A172 (cell line): ENCODE measurements around the gene AP5Z1. TPM values are rescaled to one million over a fixed set of nuclear protein-coding genes. Genes with fewer than 3 reads are reported as not detected.
A peak's percentile ranks its signal among the peaks of the same experiment; 100 is the strongest.

ENCODE experiments used
- DNase-seq: peaks from one replicate; pipeline ENCODE4 v3.0.0-alpha.2; 2015; ENCODE audit warnings: low spot score
- total RNA-seq: library from RNA; depleted of rRNA; stranded (reverse); fragments of >200 nt; shearing (Covaris generic); gene quantifications from 2 replicates; pipeline ENCODE4 v1.2.3, GENCODE V29; 2014; rRNA removed

The AP5Z1 gene, protein sequence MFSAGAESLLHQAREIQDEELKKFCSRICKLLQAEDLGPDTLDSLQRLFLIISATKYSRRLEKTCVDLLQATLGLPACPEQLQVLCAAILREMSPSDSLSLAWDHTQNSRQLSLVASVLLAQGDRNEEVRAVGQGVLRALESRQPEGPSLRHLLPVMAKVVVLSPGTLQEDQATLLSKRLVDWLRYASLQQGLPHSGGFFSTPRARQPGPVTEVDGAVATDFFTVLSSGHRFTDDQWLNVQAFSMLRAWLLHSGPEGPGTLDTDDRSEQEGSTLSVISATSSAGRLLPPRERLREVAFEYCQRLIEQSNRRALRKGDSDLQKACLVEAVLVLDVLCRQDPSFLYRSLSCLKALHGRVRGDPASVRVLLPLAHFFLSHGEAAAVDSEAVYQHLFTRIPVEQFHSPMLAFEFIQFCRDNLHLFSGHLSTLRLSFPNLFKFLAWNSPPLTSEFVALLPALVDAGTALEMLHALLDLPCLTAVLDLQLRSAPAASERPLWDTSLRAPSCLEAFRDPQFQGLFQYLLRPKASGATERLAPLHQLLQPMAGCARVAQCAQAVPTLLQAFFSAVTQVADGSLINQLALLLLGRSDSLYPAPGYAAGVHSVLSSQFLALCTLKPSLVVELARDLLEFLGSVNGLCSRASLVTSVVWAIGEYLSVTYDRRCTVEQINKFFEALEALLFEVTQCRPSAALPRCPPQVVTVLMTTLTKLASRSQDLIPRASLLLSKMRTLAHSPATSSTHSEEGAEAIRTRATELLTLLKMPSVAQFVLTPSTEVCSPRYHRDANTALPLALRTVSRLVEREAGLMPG
- 21.2 and 38.4 TPM in 2 replicates for total RNA-seq

DNA sequence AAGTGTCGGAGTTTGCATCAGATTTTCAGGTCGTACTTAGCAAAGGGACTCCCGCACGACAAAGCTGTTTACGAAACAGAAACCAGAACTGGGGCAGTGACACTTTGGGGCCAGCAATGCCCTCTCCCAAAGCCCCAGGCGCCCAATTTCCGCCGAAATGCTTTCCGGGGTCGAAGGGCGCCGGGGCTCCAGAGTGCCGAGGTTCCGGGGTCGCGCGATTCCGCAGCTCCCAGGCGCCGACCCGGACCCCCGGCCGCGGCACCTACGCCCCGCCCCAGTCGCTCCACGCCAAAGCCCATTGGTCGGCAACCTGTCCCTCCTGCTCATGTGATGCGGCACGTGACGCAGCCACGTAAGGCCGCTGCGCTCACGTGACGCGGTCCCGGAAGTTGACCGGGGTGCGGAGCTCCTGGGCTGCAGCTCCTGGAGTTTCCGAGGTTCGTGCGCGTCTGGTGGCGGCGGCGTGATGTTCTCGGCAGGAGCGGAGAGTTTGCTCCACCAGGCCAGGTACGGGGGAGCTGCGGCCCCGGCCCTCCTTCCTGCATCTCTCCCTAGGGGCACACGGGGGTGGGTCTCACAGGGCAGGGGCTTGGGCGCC lies at the start of gene AP5Z1:
TSS of gene AP5Z1 (plus strand) at position 374 of the 598 bp plus-strand sequence. CDS start at position 467, 93 bp downstream.
- peak; percentile 84 for DNase-seq

DNA sequence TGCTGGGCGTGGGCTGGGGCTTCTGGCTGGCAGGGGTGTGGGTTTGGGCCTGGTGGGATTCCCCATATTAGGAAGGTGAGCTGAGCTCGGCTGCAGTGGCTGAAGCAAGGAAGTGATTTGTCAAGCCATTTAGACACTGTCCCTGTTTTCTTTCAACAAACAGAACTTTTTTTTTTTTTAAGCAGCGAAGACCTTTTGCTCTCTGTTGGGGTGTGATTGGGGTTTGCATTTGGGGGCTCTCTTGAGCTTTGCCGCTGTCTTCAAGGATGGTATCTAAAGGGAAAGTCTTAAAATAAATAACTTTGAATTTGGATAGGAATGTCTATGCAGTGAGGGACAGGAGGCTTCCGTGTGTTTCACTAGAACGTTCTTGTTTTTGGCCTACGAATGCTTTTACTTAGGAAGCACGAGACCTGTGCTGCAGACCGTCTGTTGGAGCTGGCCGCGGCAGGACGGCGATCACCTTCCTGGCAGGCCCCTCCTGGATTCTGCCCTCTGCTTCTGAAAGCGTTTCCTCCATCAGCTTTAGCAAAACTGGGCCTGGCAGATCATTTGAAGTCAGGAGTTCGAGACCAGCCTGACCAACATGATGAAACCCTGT lies 49.5 kb upstream of the AP5Z1 start:
- no peak for DNase-seq

DNA sequence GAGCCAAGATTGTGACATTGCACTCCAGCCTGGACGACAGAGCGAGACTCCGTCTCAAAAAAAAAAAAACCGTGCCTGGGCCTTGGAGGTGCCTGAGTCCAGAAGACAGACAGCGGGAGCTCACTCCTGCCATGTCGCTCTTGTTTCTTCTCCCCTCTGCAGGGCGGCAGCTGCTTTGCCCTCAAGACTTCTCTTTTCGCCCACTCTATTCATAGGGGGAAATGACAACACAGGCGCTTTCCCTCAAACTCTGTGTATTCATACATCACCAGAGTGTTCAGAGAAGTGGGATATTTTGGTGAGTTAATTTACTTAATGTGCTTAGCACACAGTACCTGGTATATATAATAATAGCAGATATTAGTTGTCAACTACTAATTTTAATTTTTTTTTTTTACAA lies 48.9 kb upstream of the AP5Z1 start:
- DNase-seq, result no peak

DNA sequence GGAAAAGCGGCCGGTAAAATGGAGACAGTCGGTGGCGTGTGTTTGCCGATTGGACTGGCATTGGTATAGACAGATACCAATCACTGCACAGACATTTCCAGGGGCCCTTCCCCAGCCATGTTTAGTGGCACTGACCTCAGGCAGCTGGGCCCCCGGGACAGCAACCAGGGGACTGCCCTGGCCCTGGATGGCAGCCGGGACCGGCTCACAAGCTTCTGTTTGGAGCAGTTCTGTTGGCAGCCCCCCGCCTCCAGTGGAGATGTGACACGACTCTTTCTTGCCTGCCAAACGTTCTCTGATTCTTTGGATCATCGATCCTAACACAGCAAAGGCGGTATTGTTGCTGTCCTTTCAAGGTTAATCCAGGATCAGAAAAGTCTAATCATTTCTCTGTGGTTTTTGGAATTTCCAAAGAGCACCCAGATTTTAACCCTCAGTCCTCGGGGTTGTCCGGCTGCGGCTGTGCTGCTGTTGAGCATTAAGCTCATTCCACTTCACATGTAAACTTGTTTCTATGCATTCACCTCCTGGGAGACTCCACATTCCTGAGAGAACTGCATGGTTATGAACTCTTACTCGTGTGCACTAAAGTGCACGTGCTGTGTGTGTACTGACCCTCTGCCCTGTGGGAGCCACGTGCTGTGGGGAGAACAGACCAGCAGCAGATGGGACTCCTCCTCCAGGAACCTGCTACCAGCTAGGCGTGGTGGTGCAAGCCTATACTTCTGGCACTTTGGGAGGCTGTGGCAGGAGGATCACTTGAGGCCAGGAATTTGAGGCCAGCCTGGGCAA lies 47.3 kb upstream of the AP5Z1 start:
- DNase-seq, result no peak

DNA sequence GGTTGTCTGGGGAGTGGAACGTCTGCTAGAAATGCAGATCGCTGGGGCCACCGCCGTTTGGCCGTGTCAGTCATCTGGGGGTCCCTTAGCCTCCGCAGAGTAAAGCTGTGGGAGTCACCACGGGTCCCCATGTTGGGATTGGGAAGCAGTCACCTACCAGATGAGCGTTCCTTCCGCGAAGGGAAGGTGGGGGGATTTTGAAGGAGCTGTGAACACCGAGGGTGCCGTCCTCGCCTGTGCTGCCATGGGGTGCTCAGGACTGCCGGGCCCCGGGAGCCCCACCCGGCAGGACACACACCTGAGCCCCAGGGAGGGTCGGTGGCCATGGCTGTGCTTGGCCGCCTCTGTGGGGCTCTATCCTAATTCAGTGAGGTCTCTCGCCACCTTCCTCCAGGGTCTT lies 46.2 kb upstream of the AP5Z1 start:
- no peak for DNase-seq

DNA sequence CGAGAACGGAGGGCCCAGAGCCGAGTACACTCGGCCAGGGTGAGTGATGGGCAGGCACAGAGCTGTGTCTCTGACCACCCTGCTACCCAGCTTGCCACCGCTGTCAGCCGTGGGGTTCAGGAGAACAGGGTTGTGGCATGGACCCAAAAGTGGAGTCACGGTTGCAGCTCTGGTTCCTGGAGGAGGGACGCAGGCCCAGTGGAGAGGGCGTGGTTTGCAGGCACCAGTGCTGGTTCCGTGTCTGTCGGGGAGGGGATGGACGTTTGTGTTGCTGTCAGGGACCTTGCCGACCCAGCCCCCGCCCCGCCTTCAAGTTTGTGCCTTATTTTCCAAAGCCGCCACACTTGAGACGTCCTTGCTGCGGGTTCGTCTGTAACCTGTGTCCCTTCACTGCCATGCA lies 45.1 kb upstream of the AP5Z1 start:
- no peak for DNase-seq

DNA sequence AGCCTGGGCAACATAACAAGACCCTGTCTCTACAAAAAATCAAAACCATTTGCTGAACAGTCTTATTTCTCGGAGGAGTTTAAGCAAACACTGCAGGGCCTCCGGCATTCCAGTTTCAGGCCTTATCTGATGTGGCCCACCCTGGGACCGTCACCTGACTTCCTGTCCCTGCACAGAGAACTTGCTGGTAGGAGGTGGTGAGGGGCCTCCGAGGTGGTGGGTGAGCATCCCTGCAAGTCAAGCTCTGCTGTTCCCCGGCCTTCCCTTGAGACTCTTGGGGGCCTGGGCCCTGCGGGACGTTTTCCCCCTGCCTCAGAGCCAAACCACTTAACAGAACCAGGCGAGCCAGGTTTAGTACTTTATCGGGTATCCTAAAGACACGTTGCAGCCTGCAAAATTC lies 44.5 kb upstream of the AP5Z1 start:
- no peak for DNase-seq

DNA sequence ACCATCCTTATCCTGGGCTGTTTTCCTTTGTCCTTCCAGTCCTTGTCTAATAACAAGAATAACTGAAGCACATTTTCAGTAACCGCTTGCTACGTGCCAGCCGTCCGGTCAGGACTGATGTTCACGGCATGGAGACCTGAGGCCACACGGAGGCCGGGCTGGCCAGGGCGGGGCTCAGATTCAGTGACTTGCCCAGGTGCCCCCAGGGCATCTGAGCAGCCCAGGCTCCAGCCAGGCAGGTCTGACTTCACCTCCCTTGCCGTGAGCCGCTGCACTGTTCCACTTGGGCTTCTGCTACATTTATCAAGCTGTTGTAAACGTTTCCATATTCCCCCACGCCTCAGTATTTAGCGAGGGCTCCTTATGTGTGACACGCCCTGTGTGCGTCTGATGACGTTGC lies 43.6 kb upstream of the AP5Z1 start:
- no peak for DNase-seq

DNA sequence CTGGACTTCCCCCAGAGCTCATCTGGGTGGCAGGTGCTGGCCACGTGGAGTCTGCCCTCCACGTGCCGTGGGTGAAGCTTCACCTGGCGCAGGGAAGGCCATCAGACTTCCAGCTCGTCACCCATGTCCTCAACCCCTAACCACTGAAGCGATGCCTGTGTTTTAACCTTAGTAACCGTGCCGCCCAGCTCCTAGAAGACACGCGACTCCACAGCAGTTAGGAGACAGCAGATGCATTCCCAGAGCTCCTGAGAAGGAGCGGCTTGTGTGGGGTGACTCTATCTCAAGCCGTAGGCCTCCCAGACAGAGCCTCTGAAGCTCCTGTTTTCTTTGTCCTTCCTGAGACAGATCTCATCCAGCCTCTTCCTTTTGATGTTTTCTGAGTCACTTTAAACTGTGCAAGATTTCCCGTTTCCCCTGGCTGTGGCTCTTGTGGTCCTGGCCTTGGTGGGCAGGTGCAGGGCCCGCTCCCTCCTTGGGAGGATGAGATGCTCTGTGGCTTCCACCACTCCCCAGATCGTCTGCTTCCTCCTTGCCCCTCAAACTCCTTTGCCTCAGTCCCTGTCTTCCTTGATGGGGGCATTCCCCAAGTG lies 41.4 kb upstream of the AP5Z1 start:
- no peak for DNase-seq

DNA sequence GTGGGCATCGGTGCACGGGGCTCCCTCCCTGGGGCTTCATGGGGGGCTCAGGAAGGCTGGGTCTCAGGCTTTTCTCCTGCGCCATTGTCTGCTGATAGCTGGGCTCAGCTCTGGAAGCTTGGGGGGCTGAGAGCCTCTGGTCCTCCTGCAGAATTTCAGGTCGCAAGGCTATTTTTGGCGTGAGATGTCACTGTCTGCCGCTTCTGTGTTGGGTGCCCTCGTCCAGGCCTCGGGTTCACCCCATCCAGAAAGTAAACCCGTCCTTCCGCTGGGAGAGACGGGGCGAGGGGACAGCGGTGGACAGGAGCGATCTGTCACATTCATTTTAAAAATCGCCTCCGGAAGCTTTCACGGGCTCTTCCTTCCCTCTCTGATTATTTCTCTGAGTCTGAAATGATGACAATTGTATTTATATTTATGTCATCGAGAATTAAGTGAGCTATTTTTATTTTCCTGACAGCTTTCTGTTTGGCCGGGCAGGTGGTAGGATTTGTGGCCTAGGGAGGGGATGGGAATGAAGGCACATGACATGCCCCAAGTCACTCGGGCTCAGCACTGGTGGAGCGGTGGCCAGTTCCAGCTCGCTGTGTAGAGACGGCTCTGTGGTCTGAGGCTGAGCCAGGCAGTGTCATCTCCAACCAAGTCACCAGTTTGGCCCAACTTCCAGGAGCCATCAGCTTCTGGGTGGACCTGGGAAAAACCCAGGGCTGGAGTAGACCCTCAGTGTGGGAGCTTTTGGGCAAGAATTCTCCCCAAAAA lies 40.7 kb upstream of the AP5Z1 start:
- no peak for DNase-seq

DNA sequence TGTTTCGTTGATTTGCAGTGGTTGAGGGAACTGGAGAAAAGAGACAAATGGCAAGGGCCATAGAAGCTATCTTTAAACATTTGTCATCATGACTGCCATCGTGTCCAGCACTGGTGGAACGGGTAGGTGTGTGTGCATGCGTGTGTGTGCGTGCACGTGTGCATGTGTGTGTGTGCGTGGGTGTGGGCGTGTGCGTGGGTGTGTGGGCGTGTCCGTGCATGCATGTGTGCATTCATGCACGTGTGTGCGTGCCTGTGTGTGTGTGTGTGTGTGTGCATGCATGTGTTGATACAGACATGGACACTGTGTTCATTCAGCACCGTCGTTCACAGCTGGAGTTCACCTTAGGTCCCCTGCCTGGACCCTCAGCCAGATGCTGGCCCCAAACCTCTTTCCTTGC lies 38.1 kb upstream of the AP5Z1 start:
- DNase-seq, result no peak

DNA sequence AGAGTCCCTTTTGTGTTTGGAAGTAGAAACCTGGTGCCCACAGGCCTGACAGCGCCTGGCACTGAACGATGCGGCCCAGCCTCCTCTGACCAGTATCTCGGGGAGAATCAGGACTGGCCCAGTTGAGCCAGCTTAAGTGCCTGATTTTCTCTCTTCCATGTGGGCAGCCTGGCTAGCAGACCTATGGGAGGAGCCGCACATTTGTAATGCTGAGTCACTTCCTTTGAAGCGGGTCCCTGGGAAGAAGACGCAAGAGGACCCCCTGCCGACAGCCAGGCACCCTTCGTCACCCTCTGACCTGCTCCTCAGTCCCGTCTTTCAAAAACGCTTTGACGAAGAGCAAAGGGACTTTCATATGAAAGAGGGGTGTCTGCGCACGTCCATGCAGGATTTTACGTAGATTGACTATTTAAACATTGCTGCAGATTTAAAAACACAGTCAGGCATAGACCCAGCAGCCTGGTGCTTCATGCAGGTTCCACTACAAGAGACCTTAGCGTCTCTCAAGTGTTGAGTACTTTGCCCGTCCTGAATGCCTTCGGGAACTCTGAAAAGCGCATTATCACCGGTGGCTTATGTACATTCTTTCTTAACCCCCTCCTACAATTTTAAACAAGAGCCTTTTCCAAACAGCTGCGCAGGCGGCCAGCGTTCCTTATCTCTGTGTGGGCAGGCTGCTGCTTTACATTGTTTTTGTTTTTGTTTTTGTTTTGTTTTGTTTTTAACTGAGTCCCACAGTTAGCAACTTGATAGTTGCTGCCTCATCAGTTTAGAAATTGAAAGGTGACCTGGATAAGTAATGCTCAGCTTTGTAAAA lies 36.5 kb upstream of the AP5Z1 start:
- DNase-seq, result peak; percentile 95

DNA sequence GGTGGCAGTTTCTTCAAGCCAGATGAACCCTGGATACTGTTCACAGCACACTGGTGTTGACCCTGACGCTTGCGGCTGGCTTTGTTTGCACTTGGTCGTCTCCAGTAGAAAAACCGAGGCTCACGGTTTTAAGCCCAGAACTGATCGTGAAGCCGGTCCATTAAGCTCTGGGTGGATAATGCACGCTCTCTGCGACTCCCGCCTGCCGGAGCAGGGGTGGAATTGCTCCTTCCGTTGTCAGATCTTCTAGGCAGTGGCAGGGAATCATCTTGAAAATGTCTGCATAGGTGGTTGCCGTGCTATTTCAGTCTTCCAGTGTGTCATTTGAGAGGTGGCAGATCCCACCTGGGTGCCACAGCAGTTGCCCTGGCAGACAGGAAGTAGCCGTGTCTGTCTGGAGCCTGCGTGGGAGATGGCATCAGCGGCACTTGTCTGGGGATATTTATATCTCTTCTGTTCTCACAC lies 35.9 kb upstream of the AP5Z1 start:
- peak; percentile 65 for DNase-seq

DNA sequence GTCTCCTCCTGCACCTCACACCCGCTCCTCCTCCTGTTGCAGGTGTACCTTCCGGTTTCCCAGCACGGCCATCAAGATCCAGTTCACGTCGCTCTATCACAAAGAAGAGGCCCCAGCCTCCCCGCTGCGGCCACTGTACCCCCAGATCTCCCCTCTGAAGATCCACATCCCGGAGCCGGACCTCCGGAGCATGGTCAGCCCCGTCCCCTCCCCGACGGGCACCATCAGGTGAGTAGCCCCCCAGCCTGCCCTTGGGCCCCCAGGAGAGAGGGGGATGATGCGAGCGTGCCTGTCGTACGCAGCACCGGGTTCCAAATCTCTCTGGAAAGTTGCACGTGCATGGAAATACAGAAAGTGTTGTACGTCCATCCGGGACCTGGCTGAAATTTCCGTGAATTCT lies 34.6 kb upstream of the AP5Z1 start:
- DNase-seq, result no peak

DNA sequence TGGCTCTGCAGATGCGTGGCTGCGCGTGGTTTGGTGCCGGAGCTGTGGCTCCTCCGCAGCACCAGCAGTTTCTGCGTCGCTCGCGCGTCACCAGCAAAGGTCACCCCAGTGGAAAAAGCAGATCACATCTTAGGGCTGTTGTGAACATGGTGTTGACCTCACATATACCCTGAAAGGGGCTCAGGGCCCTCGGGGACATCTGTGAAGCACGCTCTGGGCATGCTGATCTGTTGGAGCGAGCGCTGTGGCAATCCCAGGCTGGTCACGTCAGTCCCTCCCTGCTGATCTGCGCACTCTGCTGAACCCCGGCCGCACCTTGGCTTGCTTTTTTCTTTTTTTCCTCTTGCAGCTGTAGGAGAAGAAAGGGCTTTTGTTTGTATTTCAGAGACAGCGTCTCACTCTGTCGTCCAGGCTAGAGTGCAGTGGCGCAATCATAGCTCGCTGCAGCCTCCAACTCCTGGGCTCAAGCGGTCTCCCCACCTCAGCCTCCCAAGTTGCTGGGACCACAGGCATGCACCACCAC lies 33.3 kb upstream of the AP5Z1 start:
- no peak for DNase-seq

DNA sequence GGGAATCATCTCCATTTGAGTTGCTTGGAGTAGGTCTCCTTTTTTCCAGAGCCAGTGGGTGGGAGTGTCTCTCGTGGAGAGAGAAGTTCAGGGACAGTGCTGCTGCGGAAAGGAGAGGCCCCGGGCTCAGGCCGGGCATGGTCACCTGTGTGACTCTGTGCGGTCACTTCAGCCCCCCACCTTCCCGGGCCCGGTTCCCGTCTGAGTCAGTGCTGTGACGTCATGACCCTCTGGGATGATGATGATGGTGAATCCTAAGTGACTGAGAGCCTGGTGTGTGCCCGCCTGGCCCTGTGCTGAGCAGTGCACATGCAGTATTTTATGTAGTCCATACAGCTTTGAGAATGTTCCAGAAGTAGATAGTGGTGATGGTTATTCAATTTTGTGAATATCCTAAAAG lies 32.6 kb upstream of the AP5Z1 start:
- peak; percentile 37 for DNase-seq

DNA sequence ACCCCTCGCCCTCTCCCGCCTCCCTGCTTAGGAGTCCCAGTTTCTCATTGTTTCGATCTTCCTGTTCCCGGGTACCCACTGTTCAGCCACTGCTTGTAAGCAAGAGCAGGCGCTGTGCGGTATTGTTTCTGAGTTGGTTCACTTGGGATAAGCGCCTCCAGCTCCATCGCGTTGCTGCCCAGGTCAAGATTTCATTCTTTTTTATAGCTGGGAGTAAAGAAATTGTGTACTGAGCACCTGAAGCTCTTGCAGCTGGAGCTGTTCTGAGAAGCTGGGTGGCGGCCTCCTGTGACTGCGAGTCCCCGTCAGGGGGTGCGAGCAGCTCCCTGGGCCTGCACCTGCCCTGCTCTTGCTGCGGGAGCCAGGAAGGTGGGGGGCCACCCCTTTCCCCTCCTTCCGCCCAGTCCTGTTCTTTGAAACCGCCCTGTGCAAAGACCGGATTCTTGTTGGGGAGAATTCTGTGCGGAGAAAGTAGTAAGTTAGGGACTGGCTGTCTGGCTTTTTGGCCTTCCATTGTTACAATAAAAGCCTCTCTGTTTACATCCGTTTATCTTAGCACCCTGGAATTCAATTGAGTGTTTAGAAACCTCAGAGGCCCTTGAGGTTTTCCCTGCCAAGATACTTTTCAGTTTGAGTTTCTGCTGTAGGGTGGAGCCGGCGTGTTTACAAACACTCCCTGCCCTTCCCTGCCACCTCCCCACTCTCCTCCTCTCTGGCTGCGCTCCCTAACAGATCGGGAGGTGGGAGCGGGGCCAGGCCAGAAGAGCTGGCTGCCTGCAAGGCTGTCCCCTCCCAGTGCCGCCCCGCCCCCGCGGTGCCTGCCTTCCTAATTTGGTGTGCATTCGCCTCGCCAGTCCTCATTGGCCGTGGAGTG lies 30.8 kb upstream of the AP5Z1 start:
- DNase-seq, result peak; percentile 98
